Kidney glomerular epithelial cell (primary cell): ENCODE measurements around the gene TSPAN4.

ENCODE experiments used
- DNase-seq: peaks from one replicate; lab custom pipeline; 2025; lab: John Stamatoyannopoulos, UW

TSPAN4 gene

DNA sequence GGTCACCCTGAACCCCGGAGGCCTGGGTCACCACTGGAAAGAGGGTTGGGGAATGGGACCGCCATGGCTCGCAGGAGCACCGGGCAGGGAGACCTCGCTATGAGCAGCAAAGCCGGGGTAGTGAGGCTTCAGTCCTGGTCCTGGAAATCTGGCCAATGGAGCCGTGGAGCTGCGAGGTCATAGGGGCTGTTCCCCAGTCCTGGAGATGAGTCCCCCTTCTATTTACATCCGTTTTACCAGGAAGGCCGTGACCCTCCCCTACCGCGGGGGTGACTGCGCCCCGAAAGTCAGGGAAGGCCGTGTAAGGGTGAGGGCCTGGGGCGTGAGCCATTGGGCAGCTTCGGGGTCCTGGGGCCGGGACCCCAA, 38.1 kb upstream of the TSPAN4 start:
- no peak for DNase-seq

DNA sequence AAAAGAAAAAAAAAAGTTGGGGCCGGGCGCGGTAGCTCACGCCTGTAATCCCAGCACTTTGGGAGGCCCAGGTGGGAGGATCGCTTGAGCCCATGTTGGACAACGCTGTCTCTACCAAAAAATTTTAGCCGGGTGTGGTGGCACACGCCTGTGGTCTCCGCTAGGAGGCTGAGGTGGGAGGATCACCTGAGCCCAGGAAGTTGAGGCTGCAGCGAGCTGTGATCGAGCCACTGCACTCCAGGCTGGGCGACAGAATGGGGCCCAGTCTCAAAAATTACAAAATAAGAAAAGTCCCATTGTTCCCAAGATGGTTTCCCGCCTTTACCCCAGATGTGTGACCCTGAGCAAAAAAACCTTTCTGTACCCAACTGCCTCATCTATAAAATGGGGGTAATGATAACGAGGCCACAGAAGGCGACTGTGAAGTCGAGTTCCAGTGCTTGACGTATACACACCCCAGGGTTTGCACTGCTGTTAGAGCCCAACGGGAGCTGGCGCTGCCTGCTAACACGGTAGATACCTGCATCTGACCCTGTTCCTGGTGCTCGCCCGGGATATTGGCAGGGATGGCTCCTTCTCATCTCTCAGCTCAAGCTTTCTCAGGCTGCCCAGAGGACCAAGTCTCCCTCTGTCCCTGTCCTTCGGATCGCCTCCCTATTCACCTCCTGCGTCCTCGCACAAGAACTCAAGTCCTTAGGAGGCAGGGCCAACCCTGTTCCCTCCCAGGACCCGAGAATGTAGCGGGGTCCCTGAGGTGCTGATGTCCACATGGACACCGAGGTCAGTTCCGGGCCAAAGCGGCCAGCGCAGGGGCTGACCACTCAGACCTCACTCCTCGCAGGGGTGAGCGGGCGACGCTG, 34.0 kb upstream of the TSPAN4 start:
- no peak for DNase-seq

DNA sequence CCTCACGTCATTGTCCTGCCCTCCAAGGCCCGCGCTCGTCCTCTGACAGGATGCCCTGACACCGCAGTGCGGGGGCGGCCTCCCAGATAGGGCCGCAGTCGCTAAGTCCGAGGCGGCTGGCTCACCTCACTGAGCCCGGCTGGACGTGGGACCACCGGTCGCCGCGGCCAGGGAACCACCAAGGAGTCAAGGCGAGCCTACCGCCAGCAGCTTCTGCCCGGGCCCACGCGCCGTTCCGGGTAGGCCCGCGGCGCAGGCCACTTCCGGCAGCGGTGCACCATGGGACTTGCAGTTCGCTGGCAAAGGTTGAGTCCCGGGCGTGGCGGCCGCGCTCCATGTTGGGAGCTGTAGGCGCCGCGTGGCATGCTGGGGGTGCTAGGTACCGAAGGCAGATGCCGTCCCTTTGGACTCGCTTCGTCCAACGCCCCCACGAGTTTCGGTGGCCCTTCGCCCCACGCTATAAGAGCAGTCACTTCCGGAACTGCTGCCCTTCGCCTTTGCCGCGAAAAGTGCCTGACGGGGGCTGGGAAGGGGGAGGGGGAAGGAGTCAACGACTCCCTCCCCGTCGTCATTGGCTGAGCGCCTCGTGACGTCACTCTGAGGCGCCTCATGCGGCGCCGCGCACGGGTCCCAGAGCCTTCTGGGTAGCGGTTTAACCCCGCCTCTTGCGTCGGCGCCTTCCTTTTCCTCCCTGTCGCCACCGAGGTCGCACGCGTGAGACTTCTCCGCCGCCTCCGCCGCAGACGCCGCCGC, 33.2 kb upstream of the TSPAN4 start, which contains the start of gene RPLP2:
RPLP2 (plus strand) TSS at position 681 of the 753 bp plus-strand sequence. CDS start 268 bp downstream, outside the sequence.
- DNase-seq: peak; percentile 93

DNA sequence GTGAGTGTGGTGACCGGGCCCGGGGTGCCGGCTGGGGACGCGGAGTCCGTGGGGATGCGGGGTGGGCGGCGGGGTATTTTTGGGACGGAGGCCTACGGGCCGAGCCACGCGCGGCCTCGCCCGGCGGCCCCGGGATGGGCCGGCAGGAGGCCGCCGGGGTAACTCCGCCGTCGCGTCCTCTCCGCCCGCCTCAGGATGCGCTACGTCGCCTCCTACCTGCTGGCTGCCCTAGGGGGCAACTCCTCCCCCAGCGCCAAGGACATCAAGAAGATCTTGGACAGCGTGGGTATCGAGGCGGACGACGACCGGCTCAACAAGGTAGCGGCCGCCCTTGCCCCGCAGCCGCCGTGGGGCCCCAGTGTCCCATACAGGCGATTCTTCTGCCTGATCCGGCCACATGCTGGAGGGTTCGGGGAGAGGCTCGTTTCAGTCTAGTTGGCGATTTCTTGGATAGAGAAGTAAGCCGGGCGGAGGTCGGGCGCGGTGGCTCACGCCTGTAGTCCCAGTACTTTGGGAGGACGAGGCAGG, 32.5 kb upstream of the TSPAN4 start:
- DNase-seq: no peak

DNA sequence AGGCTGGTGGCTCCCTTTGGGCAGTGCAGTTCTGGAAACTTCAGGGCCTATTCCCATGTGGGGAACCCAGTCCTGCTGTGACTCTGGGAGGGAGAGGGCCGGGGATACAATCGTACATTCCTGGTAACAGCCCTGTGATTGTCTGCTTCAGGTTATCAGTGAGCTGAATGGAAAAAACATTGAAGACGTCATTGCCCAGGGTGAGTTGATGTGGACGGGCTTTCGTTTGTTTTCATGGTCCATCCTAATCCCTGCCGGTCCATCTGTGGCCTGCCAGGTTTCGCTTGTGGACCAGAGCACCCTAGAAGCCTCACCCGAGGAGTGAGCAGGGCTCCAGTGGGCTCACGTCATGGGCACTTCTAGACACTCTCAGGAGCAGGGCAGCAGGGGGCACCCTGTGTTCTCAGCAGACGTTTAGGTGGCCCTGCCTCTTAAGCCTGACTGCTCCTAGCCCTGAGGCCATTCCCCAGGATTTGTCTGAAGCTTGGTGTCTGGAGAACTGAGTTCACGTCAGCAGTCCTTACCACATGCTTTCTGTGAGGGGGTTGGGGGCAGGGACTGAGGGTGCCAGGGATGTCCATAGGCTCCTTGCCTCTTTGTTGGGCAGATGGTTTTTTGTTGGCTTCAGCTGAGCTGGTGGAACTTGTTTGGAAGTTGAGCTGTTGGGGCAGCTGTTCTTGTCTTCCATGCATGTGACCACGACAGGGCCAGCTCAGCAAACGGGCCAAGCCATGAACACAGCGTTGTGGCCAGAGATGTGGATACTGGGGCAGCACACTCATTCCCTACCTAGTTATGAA, 31.0 kb upstream of the TSPAN4 start:
- no peak for DNase-seq

DNA sequence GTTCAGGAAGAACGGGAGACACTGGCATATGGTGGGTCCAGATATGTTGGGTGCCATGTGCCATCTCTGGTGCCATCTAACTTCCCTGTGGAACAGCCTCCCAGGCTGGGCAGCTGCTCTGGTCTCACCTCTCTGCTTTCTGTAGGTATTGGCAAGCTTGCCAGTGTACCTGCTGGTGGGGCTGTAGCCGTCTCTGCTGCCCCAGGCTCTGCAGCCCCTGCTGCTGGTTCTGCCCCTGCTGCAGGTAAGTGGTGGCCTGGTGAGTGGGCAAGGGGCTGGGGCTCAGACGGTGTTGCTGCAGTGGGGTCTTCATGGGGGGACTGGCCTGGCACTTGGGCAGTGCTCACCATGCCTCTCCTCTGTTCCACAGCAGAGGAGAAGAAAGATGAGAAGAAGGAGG, 30.3 kb upstream of the TSPAN4 start:
- DNase-seq: no peak

DNA sequence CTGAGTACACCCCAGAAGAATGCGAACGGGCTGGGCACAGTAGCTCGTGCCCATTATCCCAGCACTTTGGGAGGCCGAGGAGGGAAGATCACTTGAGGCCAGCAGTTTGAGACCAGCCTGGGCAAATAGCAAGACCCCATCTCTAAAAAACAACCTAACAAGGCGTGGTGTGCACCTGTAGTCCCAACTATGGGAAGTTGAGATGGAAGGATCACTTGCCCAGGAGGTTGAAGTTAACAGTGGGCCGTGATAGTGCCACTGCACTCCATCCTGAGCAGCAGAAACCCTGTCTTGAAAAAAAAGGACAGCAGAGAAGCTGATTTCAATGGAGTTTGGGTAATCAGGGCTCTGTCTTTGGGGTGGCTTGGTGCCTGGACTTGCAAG, 29.6 kb upstream of the TSPAN4 start:
- DNase-seq: no peak

DNA sequence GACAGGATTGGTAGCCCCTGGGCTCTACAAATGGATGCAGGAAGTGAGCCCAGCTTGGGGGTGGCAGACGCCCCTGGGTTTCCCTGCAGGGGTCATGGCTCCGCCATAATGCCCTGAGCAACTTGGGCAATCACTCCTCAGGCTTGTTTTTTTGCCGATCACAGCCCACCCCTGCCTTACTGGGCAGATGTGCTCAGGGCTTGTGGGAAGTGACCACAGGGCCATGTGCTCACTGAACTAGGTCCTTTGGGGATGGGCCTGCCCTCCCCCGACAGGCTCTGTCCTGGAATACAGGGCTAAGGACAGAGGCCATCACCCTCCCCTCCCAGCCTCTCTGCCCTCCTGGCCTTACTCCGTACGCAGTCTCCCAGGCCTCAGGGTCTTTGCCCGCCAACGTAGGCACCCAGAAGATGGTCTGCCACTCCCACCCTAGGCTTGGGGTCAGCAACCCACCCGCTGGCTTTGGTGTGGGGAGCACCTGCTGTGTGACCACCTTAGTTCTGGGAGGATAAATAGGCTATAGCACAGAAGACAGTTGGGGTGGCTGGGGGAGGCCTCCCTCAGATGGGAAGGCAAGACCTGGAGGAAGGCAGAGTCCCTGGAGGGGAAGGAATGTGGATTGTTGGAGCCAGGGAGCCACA, 29.1 kb upstream of the TSPAN4 start:
- no peak for DNase-seq

DNA sequence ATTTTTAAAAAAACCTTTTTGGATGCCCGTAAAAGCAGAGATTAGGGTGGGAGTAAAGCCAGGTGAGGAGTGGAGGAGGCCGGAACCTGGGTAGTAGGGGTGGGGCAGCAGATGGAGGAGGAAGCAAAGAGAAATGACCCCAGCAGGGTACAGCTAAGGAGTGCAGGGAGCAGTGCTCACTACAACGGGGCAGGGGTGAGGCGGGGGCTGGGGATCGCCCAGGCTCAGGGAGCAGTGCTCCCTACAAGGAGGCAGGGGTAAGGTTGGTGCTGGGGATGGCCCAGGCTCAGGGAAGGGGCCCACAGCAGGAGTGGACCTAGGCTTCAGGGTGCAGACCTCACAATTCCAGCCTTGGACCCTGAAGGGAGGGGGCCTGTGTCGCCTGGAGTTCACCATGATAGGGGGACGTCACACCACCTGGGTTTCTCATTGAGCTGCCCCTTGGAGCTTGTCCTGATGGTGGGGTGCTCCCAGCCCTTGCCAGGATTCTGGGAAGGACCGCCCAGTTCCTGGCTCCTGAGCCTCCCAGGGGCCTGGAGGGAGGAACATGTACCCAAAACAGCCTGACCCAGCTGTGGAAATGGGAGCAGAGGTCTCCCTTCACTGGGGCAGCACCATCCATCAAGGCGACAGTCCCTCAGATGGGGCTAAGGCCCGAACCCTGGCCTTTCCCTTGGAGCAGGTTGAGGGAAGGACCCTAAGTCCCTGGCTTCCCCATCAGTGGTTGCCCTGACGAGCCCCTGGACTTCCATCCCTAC, 26.8 kb upstream of the TSPAN4 start:
- no peak for DNase-seq

DNA sequence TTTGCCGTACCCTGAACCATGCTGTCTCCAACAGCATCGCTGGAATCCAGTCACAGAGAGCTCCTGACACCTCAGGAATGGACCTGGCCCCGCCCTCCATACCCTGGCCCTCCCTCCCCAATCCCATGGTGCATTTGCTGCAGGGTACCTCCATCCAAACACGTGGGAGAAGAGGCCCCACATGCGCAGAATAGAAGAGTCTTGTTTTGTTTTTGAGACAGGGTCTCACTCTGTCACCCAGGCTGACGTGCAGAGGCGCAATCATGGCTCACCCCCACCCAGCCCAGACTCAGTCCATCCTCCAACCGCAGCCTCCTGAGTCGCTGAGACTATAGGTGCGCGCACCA, 26.2 kb upstream of the TSPAN4 start:
- no peak for DNase-seq

DNA sequence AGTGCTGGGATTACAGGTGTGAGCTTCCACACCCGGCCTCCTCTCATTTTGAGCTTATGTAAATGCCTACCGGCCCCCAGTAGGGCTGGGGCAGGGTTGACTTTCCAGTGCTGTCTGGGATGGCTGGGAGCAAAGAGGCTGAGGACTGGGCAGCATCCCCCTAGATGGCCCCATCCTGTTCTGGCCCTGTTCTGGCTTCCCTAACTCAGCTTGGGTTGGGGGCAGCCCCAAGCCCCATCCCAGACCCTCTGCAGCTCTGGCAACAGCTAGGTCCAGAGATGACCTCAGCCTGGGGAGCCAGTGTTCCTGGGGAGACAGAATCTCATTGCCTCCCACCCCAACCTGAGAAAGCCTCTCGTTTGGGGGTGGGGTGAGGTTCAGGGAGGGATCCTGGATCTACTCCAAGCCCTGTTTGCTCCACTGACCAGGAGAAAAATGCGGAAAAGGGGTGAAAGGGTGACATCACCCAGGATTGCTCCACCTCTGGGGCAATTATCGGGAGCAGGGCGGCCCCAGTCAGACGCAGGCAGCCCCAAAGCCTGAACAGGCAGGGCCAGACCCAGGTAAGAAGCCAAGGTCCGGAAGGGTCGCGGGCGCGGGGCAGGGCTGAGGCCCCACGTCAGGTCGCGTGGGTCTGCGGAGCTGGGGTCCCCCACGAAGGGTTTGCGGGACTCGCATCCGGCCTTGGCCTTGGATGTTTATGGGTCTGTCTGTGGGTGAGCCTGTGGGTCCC, 24.1 kb upstream of the TSPAN4 start, which contains the start of gene PNPLA2:
PNPLA2 (plus strand) TSS at position 519 of the 733 bp plus-strand sequence. CDS start 805 bp downstream, outside the sequence.
- DNase-seq: peak; percentile 85

DNA sequence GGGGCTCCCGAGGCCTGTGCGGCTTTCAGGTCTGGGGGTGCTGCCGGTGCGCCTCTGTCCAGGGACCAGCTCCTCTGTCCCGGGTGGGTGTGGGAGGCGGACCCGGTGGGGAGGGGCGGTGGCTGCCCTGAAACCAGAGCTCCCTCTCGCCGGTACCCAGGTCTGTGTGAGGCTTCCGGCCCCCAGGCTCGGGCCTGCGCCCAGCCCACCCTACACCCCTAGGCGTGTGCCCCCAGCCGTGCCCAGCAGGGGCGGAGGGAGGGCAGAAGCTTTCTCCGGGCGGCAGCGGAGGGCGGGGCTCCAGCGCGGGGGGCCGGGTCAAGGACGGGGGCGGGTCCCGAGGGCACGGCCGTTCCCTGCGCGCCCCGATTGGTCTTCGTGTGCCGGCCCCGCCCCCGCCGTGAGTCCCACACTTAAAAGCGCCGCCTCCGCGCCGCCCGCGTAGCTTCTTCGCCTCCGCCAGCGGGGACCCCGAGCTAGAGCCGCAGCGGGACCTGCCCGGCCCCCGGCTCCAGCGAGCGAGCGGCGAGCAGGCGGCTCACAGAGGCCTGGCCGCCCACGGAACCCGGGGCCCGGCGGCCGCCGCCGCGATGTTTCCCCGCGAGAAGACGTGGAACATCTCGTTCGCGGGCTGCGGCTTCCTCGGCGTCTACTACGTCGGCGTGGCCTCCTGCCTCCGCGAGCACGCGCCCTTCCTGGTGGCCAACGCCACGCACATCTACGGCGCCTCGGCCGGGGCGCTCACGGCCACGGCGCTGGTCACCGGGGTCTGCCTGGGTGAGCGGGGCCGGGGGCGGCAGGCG, 23.3 kb upstream of the TSPAN4 start:
- peak; percentile 66 for DNase-seq

DNA sequence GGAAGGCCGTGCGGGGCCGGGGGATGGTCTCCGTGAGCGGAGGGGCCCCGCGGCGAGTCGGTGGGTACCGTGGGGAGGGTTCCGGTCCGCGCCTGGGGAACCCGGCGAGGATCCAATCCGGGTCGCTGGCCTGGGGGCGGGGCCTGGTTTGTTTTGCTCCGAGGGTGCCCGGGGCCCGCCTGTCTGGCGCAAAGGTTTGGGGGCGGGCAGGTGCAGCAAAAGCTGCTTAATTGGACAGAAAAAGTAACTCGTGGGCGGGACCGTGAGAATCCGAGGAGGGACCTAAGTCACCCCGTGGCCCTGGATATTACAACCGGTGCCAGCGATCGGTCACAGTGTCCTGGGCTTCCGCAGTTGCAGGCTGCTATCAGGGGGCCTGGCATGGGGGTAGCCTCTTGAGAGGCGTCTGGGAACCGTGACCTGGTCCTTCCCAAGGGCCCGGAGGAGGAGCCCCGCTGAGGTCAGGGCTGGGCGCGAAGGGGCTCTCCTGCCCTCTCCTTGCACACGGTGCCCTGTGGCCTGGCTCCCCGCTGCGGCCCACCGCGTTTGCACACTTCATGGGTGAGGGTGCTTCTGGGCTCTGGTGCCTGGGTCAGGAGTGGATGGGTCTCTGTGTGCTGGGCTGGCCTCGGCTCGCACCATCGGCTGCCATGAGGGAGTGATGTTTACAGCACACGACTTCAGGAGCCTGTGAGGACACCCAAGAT, 22.6 kb upstream of the TSPAN4 start:
- no peak for DNase-seq

DNA sequence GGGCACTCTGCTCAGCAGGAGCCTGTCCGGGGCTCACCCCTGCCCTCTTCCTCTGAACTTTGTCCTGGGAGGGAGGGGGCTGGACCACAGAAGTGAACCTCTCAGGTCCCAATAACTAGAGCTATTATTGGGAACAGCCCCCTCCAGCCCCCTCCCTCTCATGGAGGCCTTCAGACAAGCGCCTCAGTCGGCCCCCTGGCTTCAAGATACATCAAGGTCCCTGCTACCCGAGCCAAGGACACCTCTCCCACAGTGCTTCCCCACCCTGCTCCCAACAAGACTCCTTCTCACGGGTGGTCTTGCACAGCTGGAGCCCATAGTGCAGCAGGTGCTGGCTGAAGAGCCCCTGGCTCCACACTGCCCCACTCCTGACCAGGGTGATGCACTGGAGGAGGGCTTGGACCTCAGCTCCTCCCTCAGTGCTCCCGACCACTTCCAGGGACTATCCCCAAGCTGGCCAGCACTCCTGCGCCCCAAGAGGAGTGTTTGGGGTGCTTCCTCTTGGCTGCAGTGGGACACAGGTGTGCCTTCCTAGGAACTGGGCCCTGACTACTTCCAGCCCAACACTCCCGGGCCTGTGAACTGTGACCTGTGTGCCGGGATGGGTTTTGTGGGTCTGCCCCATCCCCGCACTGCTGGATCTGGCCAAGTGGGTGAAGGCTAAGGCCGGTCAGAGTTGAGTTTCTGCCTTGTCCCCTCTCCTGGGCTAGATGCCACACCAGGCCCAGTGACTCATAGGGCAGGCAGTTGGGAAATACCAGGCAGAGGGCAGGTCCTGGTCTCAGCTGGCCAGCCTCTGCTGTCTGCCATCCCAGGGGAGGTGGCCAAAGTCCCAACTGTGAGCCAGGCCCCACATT, 21.8 kb upstream of the TSPAN4 start:
- peak; percentile 47 for DNase-seq

DNA sequence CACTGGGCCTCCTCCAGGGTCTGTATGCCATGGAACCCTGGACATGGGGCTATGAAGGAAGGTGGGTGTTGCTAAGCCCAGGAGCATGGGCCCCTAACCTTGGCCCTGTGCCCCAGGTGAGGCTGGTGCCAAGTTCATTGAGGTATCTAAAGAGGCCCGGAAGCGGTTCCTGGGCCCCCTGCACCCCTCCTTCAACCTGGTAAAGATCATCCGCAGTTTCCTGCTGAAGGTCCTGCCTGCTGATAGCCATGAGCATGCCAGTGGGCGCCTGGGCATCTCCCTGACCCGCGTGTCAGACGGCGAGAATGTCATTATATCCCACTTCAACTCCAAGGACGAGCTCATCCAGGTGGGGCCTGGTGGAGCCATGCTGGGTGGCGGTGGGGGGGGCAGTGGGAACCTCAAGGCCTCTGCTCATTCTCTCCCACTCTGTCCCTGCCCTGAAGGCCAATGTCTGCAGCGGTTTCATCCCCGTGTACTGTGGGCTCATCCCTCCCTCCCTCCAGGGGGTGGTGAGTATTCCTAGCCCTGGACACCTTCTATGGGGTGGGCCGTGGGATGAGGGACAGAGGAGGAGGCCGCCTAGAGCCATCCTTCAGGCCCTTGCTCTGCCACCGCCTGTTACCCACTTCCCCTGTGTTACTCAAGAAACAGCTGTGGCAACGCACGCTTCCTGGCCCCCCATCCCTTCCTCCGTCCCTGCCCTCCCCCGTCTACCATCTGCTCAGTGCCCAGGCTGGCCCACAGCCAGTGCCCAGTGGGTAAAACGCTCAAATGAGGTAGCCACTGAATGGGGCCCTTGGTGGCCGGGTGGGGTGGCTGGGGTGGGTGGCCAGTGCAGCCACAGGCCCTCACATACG, 20.9 kb upstream of the TSPAN4 start:
- DNase-seq: no peak

DNA sequence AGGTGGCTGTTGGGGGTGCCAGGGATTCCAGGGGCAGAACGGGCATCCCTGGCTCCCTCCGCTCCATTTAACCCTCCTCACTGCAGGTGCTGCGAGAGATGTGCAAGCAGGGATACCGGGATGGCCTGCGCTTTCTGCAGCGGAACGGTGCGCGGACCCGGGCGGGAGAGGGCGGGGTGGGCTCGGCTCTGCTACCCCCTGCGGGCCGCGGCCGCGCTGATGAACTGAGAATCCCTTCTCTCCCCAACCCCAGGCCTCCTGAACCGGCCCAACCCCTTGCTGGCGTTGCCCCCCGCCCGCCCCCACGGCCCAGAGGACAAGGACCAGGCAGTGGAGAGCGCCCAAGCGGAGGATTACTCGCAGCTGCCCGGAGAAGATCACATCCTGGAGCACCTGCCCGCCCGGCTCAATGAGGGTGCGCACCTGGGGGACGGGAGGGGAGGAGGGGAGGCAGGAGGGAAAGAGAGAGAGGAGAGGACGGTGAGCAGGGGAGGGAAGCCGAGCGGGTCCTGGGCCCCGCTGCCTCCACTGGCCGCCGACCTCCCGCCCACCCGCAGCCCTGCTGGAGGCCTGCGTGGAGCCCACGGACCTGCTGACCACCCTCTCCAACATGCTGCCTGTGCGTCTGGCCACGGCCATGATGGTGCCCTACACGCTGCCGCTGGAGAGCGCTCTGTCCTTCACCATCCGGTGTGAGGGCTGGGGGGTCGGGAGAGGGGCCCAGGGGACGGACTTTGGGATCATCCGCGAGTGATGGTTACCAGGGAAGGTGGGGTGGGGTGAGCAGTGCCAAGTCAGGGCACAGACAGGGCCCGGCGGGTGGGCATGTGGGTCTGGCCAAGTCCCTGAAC, 19.0 kb upstream of the TSPAN4 start:
- no peak for DNase-seq
